ENCODE results near the gene RPS6KA2. TPM values are rescaled to one million over a fixed set of nuclear protein-coding genes. Genes with fewer than 3 reads are reported as not detected.
A peak's percentile ranks its signal among the peaks of the same experiment; 100 is the strongest.

The RPS6KA2 gene
- total RNA-seq, 1 experiment from 2014 or later, result 12.3 TPM

GRCh38 chr6:166647896-166648295 is 20.8 kb upstream of the RPS6KA2 start:
- Histone ChIP-seq H3K56ac (ENCODE audit: insufficient read length, low read depth, low read length) (no peak overlapping the region), H3K14ac (ENCODE audit: insufficient read depth, low read length) (no peak overlapping the region), H4K8ac (replicated peaks; ENCODE audit: insufficient read length, low read depth, low read length) (peak overlapping the region; percentile 0), H3K4ac (ENCODE audit: low read depth, low read length) (no peak overlapping the region), H3K79me1 (ENCODE audit: insufficient read depth, low read depth, low read length, poor library complexity, severe bottlenecking) (no peaks in the 10 kb centered on the region), H3K27me3 (ENCODE audit: insufficient read depth, low read length) (no peaks in the 10 kb centered on the region), H3K79me2 (ENCODE audit: insufficient read depth, low read length) (no peaks in the 10 kb centered on the region), H3K9me3 (ENCODE audit: control insufficient read depth, low read depth, low read length) (no peaks in the 10 kb centered on the region), H2BK12ac (ENCODE audit: insufficient read length, low read depth, low read length) (no peak overlapping the region), H2BK20ac (ENCODE audit: low read depth, low read length, poor library complexity, severe bottlenecking) (no peak overlapping the region), H3K4me2 (ENCODE audit: insufficient read depth, insufficient read length, low read length) (no peak overlapping the region), H2AK5ac (ENCODE audit: insufficient read length, low read length) (no peak overlapping the region), H2BK5ac (ENCODE audit: insufficient read length, low read length) (no peak overlapping the region), H3T11ph (ENCODE audit: low read length) (no peak overlapping the region), H2AFZ (ENCODE audit: low read length) (no peak overlapping the region), H4K91ac (ENCODE audit: insufficient read length, low read depth, low read length) (no peak overlapping the region), H3K4me1 (ENCODE audit: insufficient read depth, low read length) (peaks cover 4% of the 10 kb centered on the region; the same call in 1 of the 2 replicates), H3K27ac (ENCODE audit: insufficient read length, low read depth, low read length) (no peak overlapping the region), H3K9ac (ENCODE audit: extremely low read depth, insufficient read length, low read length) (no peak overlapping the region), H3K23me2 (ENCODE audit: insufficient read length, low read depth, low read length, poor library complexity, severe bottlenecking) (no peaks in the 10 kb centered on the region), H4K5ac (ENCODE audit: insufficient read length, low read depth, low read length) (peak overlapping the region; percentile 8), H3K18ac (ENCODE audit: insufficient read length, low read depth, low read length) (no peak overlapping the region), H4K20me1 (ENCODE audit: control insufficient read depth, insufficient read depth, insufficient read length) (no peaks in the 10 kb centered on the region), H3K23ac (ENCODE audit: insufficient read length, low read depth, low read length) (peak overlapping the region; percentile 2), H2BK15ac (ENCODE audit: low read depth, low read length) (no peak overlapping the region), H2BK120ac (ENCODE audit: low read depth, low read length, poor library complexity, severe bottlenecking) (no peak overlapping the region)
- no peaks in the 10 kb centered on the region for H3K36me3 Mint-ChIP-seq (ENCODE audit: insufficient read depth in 1 of 3, low read depth in 3 of 3)
- no peak overlapping the region for H3K27ac Mint-ChIP-seq
- no peak for DNase-seq
- no peak overlapping the region for H3K4me3 Mint-ChIP-seq
- H3K4me1 Mint-ChIP-seq, result peaks cover 14 to 25% of the 10 kb centered on the region in 2 experiments
- no peak for TF ChIP-seq CTCF (conservative IDR thresholded peaks at IDR 0.05)
- H3K27me3 Mint-ChIP-seq (ENCODE audit: low read depth), result peaks cover 4% of the 10 kb centered on the region
- WGBS (ENCODE audit: extremely low coverage, insufficient read length, low lambda C conversion rate), result no CpG with 5 or more reads among the region's 11 CpGs
- H3K9me3 Mint-ChIP-seq, result no peaks in the 10 kb centered on the region
